DND-41 (cell line): ENCODE data around the gene KLHL1.

Experiments used
- ATAC-seq: fragments of 200-7000 bp; cut with Tn5 transposase; 3 replicates; pipeline ENCODE4 v1.9.1; 2021; ENCODE audit warnings: low read depth; ENCODE audit not compliant: insufficient read depth
- DNase-seq: peaks from one replicate; pipeline ENCODE4 v3.0.0-alpha.2; 2020
- H2AFZ ChIP-seq: 2 replicates; pipeline ENCODE4 v1.6.0; 2012; ENCODE audit warnings: low read depth, low read length
- H3K27ac ChIP-seq: 2 replicates; pipeline ENCODE4 v1.5.1; 2012; ENCODE audit warnings: low read length, inconsistent platforms
- H3K27me3 ChIP-seq: fragments of 200-600 bp; sonication (generic); 2 replicates; pipeline ENCODE4 v1.6.0; 2012; ENCODE audit warnings: low read length, mild to moderate bottlenecking, inconsistent platforms; ENCODE audit not compliant: insufficient read depth, poor library complexity
- H3K36me3 ChIP-seq: 2 replicates; pipeline ENCODE4 v1.5.1; 2012; ENCODE audit warnings: low read length, inconsistent platforms; ENCODE audit not compliant: insufficient read depth
- H3K4me1 ChIP-seq: 2 replicates; pipeline ENCODE4 v1.5.1; 2012; ENCODE audit warnings: mild to moderate bottlenecking, low read length; ENCODE audit not compliant: insufficient read depth
- H3K4me2 ChIP-seq: 2 replicates; pipeline ENCODE4 v1.6.0; 2012; ENCODE audit warnings: mild to moderate bottlenecking, moderate library complexity, low read length, inconsistent platforms; ENCODE audit not compliant: insufficient read depth
- H3K4me3 ChIP-seq, 2 experiments: fragments of 200-600 bp in 1 of 2; shearing (Covaris generic) in 1 of 2; 2 replicates each; pipeline ENCODE4 v1.5.1; 2012 to 2016; ENCODE audit warnings: inconsistent platforms in 2 of 2, low read length in 2 of 2, mild to moderate bottlenecking in 2 of 2, low read depth in 1 of 2, moderate library complexity in 1 of 2
- H3K79me2 ChIP-seq: 2 replicates; pipeline ENCODE4 v1.6.0; 2012; ENCODE audit warnings: low read length, inconsistent platforms; ENCODE audit not compliant: insufficient read depth
- H3K9ac ChIP-seq: 2 replicates; pipeline ENCODE4 v1.6.0; 2012; ENCODE audit warnings: low read depth, mild to moderate bottlenecking, inconsistent platforms, low read length, moderate library complexity
- H3K9me3 ChIP-seq: 2 replicates; pipeline ENCODE4 v1.5.1; 2012; ENCODE audit warnings: low read length, moderate library complexity, mild to moderate bottlenecking, inconsistent platforms; ENCODE audit not compliant: insufficient read depth, severe bottlenecking
- H4K20me1 ChIP-seq: 2 replicates; pipeline ENCODE4 v1.6.0; 2012; ENCODE audit warnings: low read length; ENCODE audit not compliant: insufficient read depth
- EZH2 ChIP-seq: IDR thresholded peaks from 3 replicates; pipeline ENCODE4 v1.6.1; 2012; ENCODE audit warnings: borderline replicate concordance, low read depth, mild to moderate bottlenecking, moderate library complexity, low read length, inconsistent platforms; ENCODE audit not compliant: severe bottlenecking
- TF ChIP-seq, protein P1 (sequence below): IDR thresholded peaks from 2 replicates; pipeline ENCODE4 v1.5.1; 2012; ENCODE audit warnings: borderline replicate concordance, low read length, moderate library complexity, mild to moderate bottlenecking; ENCODE audit not compliant: poor library complexity, severe bottlenecking; ENCODE audit errors: extremely low read depth

KLHL1 gene

DNA sequence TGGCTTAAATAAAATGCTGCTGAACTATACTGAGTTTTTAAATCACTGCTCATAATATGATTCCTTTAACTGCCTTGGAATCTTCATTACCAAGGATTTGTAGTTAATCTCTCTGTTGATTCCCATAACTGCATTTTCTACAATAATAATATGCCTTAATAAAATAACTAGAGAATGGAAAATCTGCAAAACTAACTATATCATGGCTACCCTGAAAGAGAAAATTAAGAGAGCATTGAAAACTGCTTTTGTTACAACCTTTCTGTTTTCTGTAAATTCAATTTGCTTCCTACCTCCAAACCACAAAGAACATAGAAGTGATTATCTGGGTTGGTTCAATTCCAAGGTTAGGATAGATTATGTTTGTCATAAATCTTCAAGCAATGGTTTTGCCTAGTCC, 203.5 kb downstream of the KLHL1 start:
- H3K36me3 ChIP-seq, result no peaks in the 10 kb centered on the region
- no peaks in the 10 kb centered on the region for H4K20me1 ChIP-seq
- no peak overlapping the region for H3K4me2 ChIP-seq
- no peak for ATAC-seq
- no peak overlapping the region for H2AFZ ChIP-seq
- H3K4me1 ChIP-seq, result no peaks in the 10 kb centered on the region
- H3K27ac ChIP-seq, result no peak overlapping the region
- TF ChIP-seq, protein P1, sequence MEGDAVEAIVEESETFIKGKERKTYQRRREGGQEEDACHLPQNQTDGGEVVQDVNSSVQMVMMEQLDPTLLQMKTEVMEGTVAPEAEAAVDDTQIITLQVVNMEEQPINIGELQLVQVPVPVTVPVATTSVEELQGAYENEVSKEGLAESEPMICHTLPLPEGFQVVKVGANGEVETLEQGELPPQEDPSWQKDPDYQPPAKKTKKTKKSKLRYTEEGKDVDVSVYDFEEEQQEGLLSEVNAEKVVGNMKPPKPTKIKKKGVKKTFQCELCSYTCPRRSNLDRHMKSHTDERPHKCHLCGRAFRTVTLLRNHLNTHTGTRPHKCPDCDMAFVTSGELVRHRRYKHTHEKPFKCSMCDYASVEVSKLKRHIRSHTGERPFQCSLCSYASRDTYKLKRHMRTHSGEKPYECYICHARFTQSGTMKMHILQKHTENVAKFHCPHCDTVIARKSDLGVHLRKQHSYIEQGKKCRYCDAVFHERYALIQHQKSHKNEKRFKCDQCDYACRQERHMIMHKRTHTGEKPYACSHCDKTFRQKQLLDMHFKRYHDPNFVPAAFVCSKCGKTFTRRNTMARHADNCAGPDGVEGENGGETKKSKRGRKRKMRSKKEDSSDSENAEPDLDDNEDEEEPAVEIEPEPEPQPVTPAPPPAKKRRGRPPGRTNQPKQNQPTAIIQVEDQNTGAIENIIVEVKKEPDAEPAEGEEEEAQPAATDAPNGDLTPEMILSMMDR, result no peak
- no peaks in the 10 kb centered on the region for H3K27me3 ChIP-seq
- DNase-seq, result no peak
- no peaks in the 10 kb centered on the region for H3K9me3 ChIP-seq
- H3K79me2 ChIP-seq, result no peaks in the 10 kb centered on the region
- H3K4me3 ChIP-seq, result no peak overlapping the region
- no peak overlapping the region for H3K9ac ChIP-seq

DNA sequence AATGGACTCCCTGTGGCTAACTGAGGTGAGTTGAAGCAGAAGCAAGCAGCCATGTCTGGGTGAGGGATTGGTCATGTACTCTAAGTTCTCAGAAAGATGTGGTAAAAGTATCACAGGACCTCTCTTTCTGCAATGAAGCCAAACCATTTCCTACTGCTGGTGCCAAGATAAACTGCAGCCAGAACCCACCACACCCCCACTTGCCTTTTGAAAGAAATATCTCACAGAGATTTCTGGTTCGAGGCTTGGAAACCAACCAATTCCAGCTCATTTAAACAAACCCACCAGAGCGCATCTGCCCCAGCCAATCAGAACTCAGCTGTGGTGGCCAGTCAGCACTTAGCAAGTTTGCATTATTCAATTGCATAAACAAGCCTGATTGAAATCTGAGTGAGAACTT, 205.2 kb downstream of the KLHL1 start:
- Histone ChIP-seq H4K20me1 (no peaks in the 10 kb centered on the region), H3K4me2 (no peak overlapping the region), H3K4me3 (no peak overlapping the region), H3K9ac (no peak overlapping the region), H3K36me3 (no peaks in the 10 kb centered on the region), H3K4me1 (no peaks in the 10 kb centered on the region), H3K9me3 (peaks cover under 1% of the 10 kb centered on the region), H3K27me3 (no peaks in the 10 kb centered on the region), H3K79me2 (no peaks in the 10 kb centered on the region), H3K27ac (no peak overlapping the region), H2AFZ (no peak overlapping the region)
- no peak for DNase-seq
- ATAC-seq, result no peak
- TF ChIP-seq, protein P1, result no peak
- TF ChIP-seq EZH2, result no peak

DNA sequence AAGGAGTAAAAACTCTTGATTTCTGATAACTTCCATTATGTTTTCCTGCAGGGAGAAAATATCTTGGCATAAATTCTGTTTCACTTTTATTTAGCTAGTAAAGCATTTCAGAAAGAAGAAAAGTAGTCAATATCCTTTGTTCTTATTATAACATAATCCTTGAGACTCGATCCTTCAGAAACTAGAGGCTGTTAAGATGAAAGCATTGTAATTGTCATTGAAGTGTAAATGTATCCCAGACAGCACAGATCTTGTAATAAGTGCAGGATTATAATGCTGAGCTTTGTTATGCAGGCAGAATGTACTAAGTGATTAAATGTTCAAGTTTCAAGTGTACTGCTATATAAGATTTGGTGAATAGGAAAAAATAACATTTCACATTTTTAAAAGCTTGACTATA, 225.8 kb downstream of the KLHL1 start:
- ATAC-seq, result no peak

DNA sequence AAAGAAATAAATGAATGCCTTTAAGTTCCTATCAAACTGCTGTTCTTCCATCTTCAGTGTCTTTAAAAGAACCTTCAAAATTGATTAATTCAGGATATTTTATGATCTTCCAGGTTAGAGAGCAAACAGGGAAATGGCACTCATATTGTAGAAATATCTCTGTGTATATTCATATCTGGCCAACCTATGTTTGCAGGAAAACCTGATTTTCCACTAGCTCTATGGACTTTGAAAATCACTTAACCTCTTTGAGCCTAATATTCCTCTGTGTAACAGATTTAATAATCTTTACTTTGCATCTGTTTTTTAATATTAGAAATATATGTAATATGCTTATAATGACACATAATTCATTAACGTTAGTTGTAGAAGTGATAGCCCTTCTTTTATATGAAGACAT, 228.3 kb downstream of the KLHL1 start:
- no peak overlapping the region for H3K4me3 ChIP-seq
- no peak for TF ChIP-seq EZH2
- TF ChIP-seq, protein P1, result no peak

More for the DNA sequence above, 225.8 kb downstream of the KLHL1 start:
- Histone ChIP-seq H3K9ac (no peak overlapping the region), H4K20me1 (no peaks in the 10 kb centered on the region), H3K36me3 (no peaks in the 10 kb centered on the region), H3K4me1 (no peaks in the 10 kb centered on the region), H3K27ac (no peak overlapping the region), H3K4me3 (no peak overlapping the region), H3K4me2 (no peak overlapping the region), H3K9me3 (no peaks in the 10 kb centered on the region), H3K79me2 (no peaks in the 10 kb centered on the region), H3K27me3 (no peaks in the 10 kb centered on the region), H2AFZ (no peak overlapping the region)
- DNase-seq, result no peak
- TF ChIP-seq, protein P1, result no peak
- TF ChIP-seq EZH2, result no peak

More for the DNA sequence above, 228.3 kb downstream of the KLHL1 start:
- Histone ChIP-seq H3K9ac (no peak overlapping the region), H3K4me1 (no peaks in the 10 kb centered on the region), H3K4me2 (no peak overlapping the region), H2AFZ (no peak overlapping the region), H3K9me3 (no peaks in the 10 kb centered on the region), H4K20me1 (no peaks in the 10 kb centered on the region), H3K79me2 (no peaks in the 10 kb centered on the region), H3K36me3 (no peaks in the 10 kb centered on the region), H3K27me3 (no peaks in the 10 kb centered on the region), H3K27ac (no peak overlapping the region)
- DNase-seq, result no peak
- ATAC-seq, result no peak
